ENCODE measurements around the gene TTLL9.

TTLL9 gene

GRCh38 chr20:31945319-31945718, 74.9 kb downstream of the TTLL9 start:
- no peak for DNase-seq (ENCODE audit: low read depth in 2 of 2)

- DNase-seq (ENCODE audit: low read depth in 2 of 2) = no peak
Measured at GRCh38 chr20:31945785-31946184, 75.4 kb downstream of the TTLL9 start.

GRCh38 chr20:31948008-31948407, 77.6 kb downstream of the TTLL9 start:
- no peak for DNase-seq (ENCODE audit: low read depth in 2 of 2)

- no peak for DNase-seq (ENCODE audit: low read depth in 2 of 2)
Measured at GRCh38 chr20:31949877-31950646, 79.6 kb downstream of the TTLL9 start.

GRCh38 chr20:31951203-31951529, 80.7 kb downstream of the TTLL9 start:
- no peak for DNase-seq (ENCODE audit: low read depth in 2 of 2)

GRCh38 chr20:31951530-31952453, 81.4 kb downstream of the TTLL9 start, which contains the start of gene PDRG1:
Gene PDRG1 (minus strand): TSS chr20:31952046. CDS start chr20:31951961, 85 bp downstream.
- peak; percentile 82 to 84 for DNase-seq (ENCODE audit: low read depth in 2 of 2)

GRCh38 chr20:31953556-31954148, 83.2 kb downstream of the TTLL9 start:
- DNase-seq (ENCODE audit: low read depth in 2 of 2) = no peak

- DNase-seq (ENCODE audit: low read depth in 2 of 2) = no peak
Measured at GRCh38 chr20:31954500-31954899, 84.1 kb downstream of the TTLL9 start.

- DNase-seq (ENCODE audit: low read depth in 2 of 2) = no peak
Measured at GRCh38 chr20:31956556-31957526, 86.4 kb downstream of the TTLL9 start.

- no peak for DNase-seq (ENCODE audit: low read depth in 2 of 2)
Measured at GRCh38 chr20:31962761-31963160, 92.3 kb downstream of the TTLL9 start.

GRCh38 chr20:31963889-31964288, 93.5 kb downstream of the TTLL9 start:
- no peak for DNase-seq (ENCODE audit: low read depth in 2 of 2)

- no peak for DNase-seq (ENCODE audit: low read depth in 2 of 2)
Measured at GRCh38 chr20:31966991-31967655, 96.7 kb downstream of the TTLL9 start.

- DNase-seq (ENCODE audit: low read depth in 2 of 2) = no peak
Measured at GRCh38 chr20:31967830-31968249, 97.4 kb downstream of the TTLL9 start, which contains the start of gene XKR7. Gene XKR7 (plus strand): TSS chr20:31968151. CDS start chr20:31968176, 25 bp downstream.

- peak in 1 of 2 experiments; percentile 21 for DNase-seq (ENCODE audit: low read depth in 2 of 2)
Measured at GRCh38 chr20:31968291-31969126, 98.1 kb downstream of the TTLL9 start.

- no peak for DNase-seq (ENCODE audit: low read depth in 2 of 2)
Measured at GRCh38 chr20:31969991-31970390, 99.6 kb downstream of the TTLL9 start.

- DNase-seq (ENCODE audit: low read depth in 2 of 2) = no peak
Measured at GRCh38 chr20:31972471-31973021, 102.1 kb downstream of the TTLL9 start.

GRCh38 chr20:31974296-31974695, 103.9 kb downstream of the TTLL9 start:
- DNase-seq (ENCODE audit: low read depth in 2 of 2) = no peak

- no peak for DNase-seq (ENCODE audit: low read depth in 2 of 2)
Measured at GRCh38 chr20:31974951-31975487, 104.6 kb downstream of the TTLL9 start.

GRCh38 chr20:31975874-31976273, 105.4 kb downstream of the TTLL9 start:
- DNase-seq (ENCODE audit: low read depth in 2 of 2) = no peak
